Activated CD4-positive, alpha-beta T cell treated with anti-CD3 and anti-CD28 coated beads for 24 hours (primary cell): ENCODE data around the gene CELF4.

Experiments used
- DNase-seq, 2 donors: peaks; one replicate each; pipeline ENCODE4 v3.0.0-alpha.2; 2020; ENCODE audit warnings: low read depth in 2 of 2

Gene CELF4

GRCh38 chr18:37318360-37319355 is 246.9 kb downstream of the CELF4 start:
- no peak for DNase-seq

GRCh38 chr18:37317486-37317885 is 248.1 kb downstream of the CELF4 start:
- no peak for DNase-seq

GRCh38 chr18:37316468-37316867 is 249.1 kb downstream of the CELF4 start:
- no peak for DNase-seq

- no peak for DNase-seq
Observed at GRCh38 chr18:37315935-37316334, 249.7 kb downstream of the CELF4 start.

GRCh38 chr18:37314534-37314933 is 251.1 kb downstream of the CELF4 start:
- DNase-seq: no peak

- DNase-seq: no peak
Observed at GRCh38 chr18:37313624-37314023, 252.0 kb downstream of the CELF4 start.

- DNase-seq: no peak
Observed at GRCh38 chr18:37309861-37310260, 255.7 kb downstream of the CELF4 start.

- DNase-seq: no peak
Observed at GRCh38 chr18:37309059-37309458, 256.5 kb downstream of the CELF4 start.

GRCh38 chr18:37307181-37307580 is 258.4 kb downstream of the CELF4 start:
- DNase-seq: no peak

GRCh38 chr18:37306432-37306831 is 259.2 kb downstream of the CELF4 start:
- DNase-seq: no peak

- DNase-seq: no peak
Observed at GRCh38 chr18:37305066-37305465, 260.5 kb downstream of the CELF4 start.

GRCh38 chr18:37304012-37304680 is 261.5 kb downstream of the CELF4 start:
- no peak for DNase-seq

- DNase-seq: no peak
Observed at GRCh38 chr18:37303009-37303408, 262.6 kb downstream of the CELF4 start.

GRCh38 chr18:37302519-37302918 is 263.1 kb downstream of the CELF4 start:
- no peak for DNase-seq

GRCh38 chr18:37299471-37300304 is 265.9 kb downstream of the CELF4 start:
- no peak for DNase-seq

- DNase-seq: no peak
Observed at GRCh38 chr18:37298816-37299215, 266.8 kb downstream of the CELF4 start.

GRCh38 chr18:37297106-37297505 is 268.5 kb downstream of the CELF4 start:
- no peak for DNase-seq

GRCh38 chr18:37294951-37295350 is 270.6 kb downstream of the CELF4 start:
- no peak for DNase-seq

GRCh38 chr18:37293359-37293758 is 272.2 kb downstream of the CELF4 start:
- DNase-seq: no peak

GRCh38 chr18:37289423-37289822 is 276.2 kb downstream of the CELF4 start:
- no peak for DNase-seq

GRCh38 chr18:37287601-37288000 is 278.0 kb downstream of the CELF4 start:
- no peak for DNase-seq

- DNase-seq: no peak
Observed at GRCh38 chr18:37286801-37287200, 278.8 kb downstream of the CELF4 start.
